Adipose tissue (tissue), 3 donors: Measurements from ENCODE around the gene CEP164. TPM values are rescaled to one million over a fixed set of nuclear protein-coding genes. Genes with fewer than 3 reads are reported as not detected.

Experiments
- H3K27ac ChIP-seq: one replicate; pipeline ENCODE4 v1.5.1; 2013; ENCODE audit warnings: low read depth, low read length
- WGBS, 3 donors: extraction: QIAGEN DNeasy Blood & Tissue Kit; methylation state at CpG; one replicate each; pipeline ENCODE4 v1.1.7; 2013; 5-methylcytosine and 5-hydroxymethylcytosine counted together
- polyA plus RNA-seq, 3 donors: library from polyadenylated mRNA; stranded (reverse); fragments of 200-250 nt; gene quantifications; one replicate each; pipeline ENCODE4 v1.2.3, GENCODE V29; 2013
- donor health status: healthy with polysubstance abuse.
- donor health status: Bipolar disorder and iron deficiency.
- donor health status: healthy.

Gene CEP164
- polyA plus RNA-seq, 3 donors, result 8.7 to 18.4 (median 9.2) TPM

GRCh38 chr11:117335399-117335798 is 7.7 kb downstream of the CEP164 start:
- 86 to 97% (median 93%) methylated on average over 5 of the region's 5 CpGs for WGBS, 3 donors
- no peak overlapping the region for H3K27ac ChIP-seq

GRCh38 chr11:117337076-117337475 is 9.4 kb downstream of the CEP164 start:
- H3K27ac ChIP-seq, result no peak overlapping the region
- 93 to 99% (median 97%) methylated on average over 4 of the region's 4 CpGs for WGBS, 3 donors

GRCh38 chr11:117345039-117345438 is 17.4 kb downstream of the CEP164 start:
- H3K27ac ChIP-seq, result no peak overlapping the region
- 91 to 100% (median 100%) methylated on average over 2 of the region's 2 CpGs for WGBS, 3 donors

GRCh38 chr11:117354550-117354949 is 26.9 kb downstream of the CEP164 start:
- WGBS, 3 donors, result 80 to 95% (median 93%) methylated on average over 4 of the region's 4 CpGs
- no peak overlapping the region for H3K27ac ChIP-seq

- H3K27ac ChIP-seq, result no peak overlapping the region
- 88 to 95% (median 93%) methylated on average over 9 of the region's 9 CpGs for WGBS, 3 donors
These were observed 28.7 kb downstream of the CEP164 start for GRCh38 chr11:117356126-117356890.

GRCh38 chr11:117361432-117361831 is 33.8 kb downstream of the CEP164 start:
- no peak overlapping the region for H3K27ac ChIP-seq
- WGBS, 3 donors, result 88 to 99% (median 97%) methylated on average over 8 of the region's 8 CpGs

- WGBS, 3 donors, result 89 to 90% (median 89%) methylated on average over 6 of the region's 6 CpGs
- H3K27ac ChIP-seq, result no peak overlapping the region
These were observed 38.6 kb downstream of the CEP164 start for GRCh38 chr11:117366248-117366647.

GRCh38 chr11:117366875-117367274 is 39.2 kb downstream of the CEP164 start:
- 55 to 88% (median 83%) methylated on average over 2 of the region's 2 CpGs for WGBS, 3 donors
- H3K27ac ChIP-seq, result no peak overlapping the region

GRCh38 chr11:117369534-117369933 is 41.9 kb downstream of the CEP164 start:
- 60 to 92% (median 77%) methylated on average over 1 of the region's 1 CpG for WGBS, 3 donors

GRCh38 chr11:117371453-117371852 is 43.8 kb downstream of the CEP164 start:
- H3K27ac ChIP-seq, result no peak overlapping the region
- WGBS, 3 donors, result 87 to 94% (median 88%) methylated on average over 4 of the region's 4 CpGs

More at GRCh38 chr11:117369534-117369933, 41.9 kb downstream of the CEP164 start:
- H3K27ac ChIP-seq, result no peak overlapping the region

GRCh38 chr11:117374316-117375055 is 46.8 kb downstream of the CEP164 start:
- WGBS, 3 donors, result 91 to 95% (median 94%) methylated on average over 8 of the region's 8 CpGs
- H3K27ac ChIP-seq, result no peak overlapping the region

GRCh38 chr11:117375960-117376359 is 48.3 kb downstream of the CEP164 start:
- no peak overlapping the region for H3K27ac ChIP-seq
- 92 to 94% (median 92%) methylated on average over 5 of the region's 5 CpGs for WGBS, 3 donors

- 92 to 96% (median 93%) methylated on average over 2 of the region's 2 CpGs for WGBS, 3 donors
These were observed 48.9 kb downstream of the CEP164 start for GRCh38 chr11:117376517-117376916.

GRCh38 chr11:117378976-117379865 is 51.6 kb downstream of the CEP164 start:
- H3K27ac ChIP-seq, result no peak overlapping the region
- 72 to 92% (median 77%) methylated on average over 12 of the region's 12 CpGs for WGBS, 3 donors

More at GRCh38 chr11:117376517-117376916, 48.9 kb downstream of the CEP164 start:
- no peak overlapping the region for H3K27ac ChIP-seq

- H3K27ac ChIP-seq, result no peak overlapping the region
- 95 to 97% (median 97%) methylated on average over 4 of the region's 4 CpGs for WGBS, 3 donors
These were observed 53.0 kb downstream of the CEP164 start for GRCh38 chr11:117380676-117381075.

GRCh38 chr11:117381481-117382387 is 54.1 kb downstream of the CEP164 start:
- whole genome bisulfite sequencing, 3 donors, result 88 to 94% (median 91%) methylated on average over 9 of the region's 9 CpGs
- no peak overlapping the region for H3K27ac ChIP-seq

GRCh38 chr11:117382746-117383145 is 55.1 kb downstream of the CEP164 start:
- no peak overlapping the region for H3K27ac ChIP-seq
- WGBS, 3 donors, result 92 to 100% (median 96%) methylated on average over 4 of the region's 4 CpGs

GRCh38 chr11:117384045-117384444 is 56.4 kb downstream of the CEP164 start:
- no peak overlapping the region for H3K27ac ChIP-seq
- WGBS, 3 donors, result 85 to 89% (median 86%) methylated on average over 1 of the region's 1 CpG
